ENCODE data around the gene KCNF1. TPM values are rescaled to one million over a fixed set of nuclear protein-coding genes. Genes with fewer than 3 reads are reported as not detected.

KCNF1 gene
- total RNA-seq, 1 experiment from 2014 or later = 3.2 TPM

DNA sequence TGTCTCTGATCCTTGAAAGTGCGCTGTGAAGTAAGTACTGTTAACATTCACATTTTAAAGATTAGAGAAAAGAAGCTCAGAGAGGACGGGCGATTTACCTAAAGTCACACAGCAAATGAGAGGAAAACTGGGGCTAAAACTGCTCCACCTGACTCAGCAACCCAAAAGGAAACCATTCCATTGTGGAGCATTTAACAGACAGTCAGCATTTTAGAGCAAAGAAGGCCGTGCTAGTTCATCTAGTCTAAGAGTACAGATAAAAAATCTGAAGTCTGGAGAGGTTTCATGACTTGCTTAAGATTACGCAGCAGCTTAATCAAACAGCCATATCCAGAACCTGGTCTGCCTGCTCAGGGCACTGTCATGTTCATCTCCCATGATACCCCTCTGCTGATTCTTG is 19.9 kb upstream of the KCNF1 start:
- Histone ChIP-seq H3T11ph (ENCODE audit: low read length) (no peak overlapping the region), H3K79me2 (ENCODE audit: insufficient read depth, low read length) (no peaks in the 10 kb centered on the region), H2AFZ (ENCODE audit: low read length) (no peak overlapping the region), H3K27me3 (ENCODE audit: insufficient read depth, low read length) (no peaks in the 10 kb centered on the region), H3K18ac (ENCODE audit: insufficient read length, low read depth, low read length) (no peak overlapping the region), H3K14ac (ENCODE audit: insufficient read depth, low read length) (no peak overlapping the region), H3K9ac (ENCODE audit: extremely low read depth, insufficient read length, low read length) (no peak overlapping the region), H3K79me1 (ENCODE audit: insufficient read depth, low read depth, low read length, poor library complexity, severe bottlenecking) (no peaks in the 10 kb centered on the region), H2BK20ac (ENCODE audit: low read depth, low read length, poor library complexity, severe bottlenecking) (no peak overlapping the region), H3K9me3 (ENCODE audit: control insufficient read depth, low read depth, low read length) (no peaks in the 10 kb centered on the region), H3K4ac (ENCODE audit: low read depth, low read length) (no peak overlapping the region), H4K20me1 (ENCODE audit: control insufficient read depth, insufficient read depth, insufficient read length) (no peaks in the 10 kb centered on the region), H4K8ac (replicated peaks; ENCODE audit: insufficient read length, low read depth, low read length) (no peak overlapping the region), H3K23ac (ENCODE audit: insufficient read length, low read depth, low read length) (no peak overlapping the region), H2BK15ac (ENCODE audit: low read depth, low read length) (no peak overlapping the region), H2BK5ac (ENCODE audit: insufficient read length, low read length) (no peak overlapping the region), H3K27ac (ENCODE audit: insufficient read length, low read depth, low read length) (no peak overlapping the region), H3K23me2 (ENCODE audit: insufficient read length, low read depth, low read length, poor library complexity, severe bottlenecking) (no peaks in the 10 kb centered on the region), H4K91ac (ENCODE audit: insufficient read length, low read depth, low read length) (no peak overlapping the region), H3K4me2 (ENCODE audit: insufficient read depth, insufficient read length, low read length) (no peak overlapping the region), H2AK5ac (ENCODE audit: insufficient read length, low read length) (no peak overlapping the region), H2BK120ac (ENCODE audit: low read depth, low read length, poor library complexity, severe bottlenecking) (no peak overlapping the region), H2BK12ac (ENCODE audit: insufficient read length, low read depth, low read length) (no peak overlapping the region), H3K4me1 (ENCODE audit: insufficient read depth, low read length) (no peaks in the 10 kb centered on the region), H4K5ac (ENCODE audit: insufficient read length, low read depth, low read length) (no peak overlapping the region), H3K56ac (ENCODE audit: insufficient read length, low read depth, low read length) (no peak overlapping the region)
- Mint-ChIP-seq H3K4me1 (peaks cover 11 to 16% of the 10 kb centered on the region in 2 experiments), H3K9me3 (no peaks in the 10 kb centered on the region), H3K27ac (no peak overlapping the region), H3K36me3 (ENCODE audit: insufficient read depth in 1 of 3, low read depth in 3 of 3) (no peaks in the 10 kb centered on the region), H3K27me3 (ENCODE audit: low read depth) (peaks cover 7% of the 10 kb centered on the region), H3K4me3 (no peak overlapping the region)
- WGBS (ENCODE audit: extremely low coverage, insufficient read length, low lambda C conversion rate) = no CpG with 5 or more reads among the region's 5 CpGs
- no peak for TF ChIP-seq CTCF (conservative IDR thresholded peaks at IDR 0.05)
- DNase-seq = no peak

All from H9 (cell line).